ENCODE data around the gene ZMYM4.
"Not testable (repeated sequence)": the region's sequence is repeated elsewhere in the genome, so short reads cannot be mapped to it uniquely, and the experiment has no call there.

ZMYM4 gene

GRCh38 chr1:35331618-35332017 lies 63.1 kb downstream of the ZMYM4 start:
- not testable (repeated sequence) for FAIRE-seq

GRCh38 chr1:35334485-35334884 lies 66.0 kb downstream of the ZMYM4 start:
- FAIRE-seq = no peak

GRCh38 chr1:35340519-35340918 lies 72.0 kb downstream of the ZMYM4 start:
- no peak for FAIRE-seq

- FAIRE-seq = no peak
These were observed 77.0 kb downstream of the ZMYM4 start for GRCh38 chr1:35345439-35345981.

GRCh38 chr1:35350872-35351271 lies 82.4 kb downstream of the ZMYM4 start:
- FAIRE-seq = no peak

- no peak for FAIRE-seq
These were observed 91.5 kb downstream of the ZMYM4 start for GRCh38 chr1:35359995-35360394.

GRCh38 chr1:35361638-35362037 lies 93.1 kb downstream of the ZMYM4 start:
- FAIRE-seq = no peak

- FAIRE-seq = no peak
These were observed 96.2 kb downstream of the ZMYM4 start for GRCh38 chr1:35364741-35365140.

GRCh38 chr1:35367914-35368313 lies 99.4 kb downstream of the ZMYM4 start:
- no peak for FAIRE-seq

GRCh38 chr1:35369922-35370671 lies 101.6 kb downstream of the ZMYM4 start:
- FAIRE-seq = no peak

GRCh38 chr1:35371506-35371905 lies 103.0 kb downstream of the ZMYM4 start:
- no peak for FAIRE-seq

GRCh38 chr1:35377555-35377954 lies 109.0 kb downstream of the ZMYM4 start:
- no peak for FAIRE-seq

GRCh38 chr1:35379317-35380000 lies 111.0 kb downstream of the ZMYM4 start:
- no peak for FAIRE-seq

GRCh38 chr1:35380111-35380510 lies 111.6 kb downstream of the ZMYM4 start:
- FAIRE-seq = not testable (repeated sequence)

GRCh38 chr1:35382107-35382506 lies 113.6 kb downstream of the ZMYM4 start:
- FAIRE-seq = no peak

GRCh38 chr1:35386290-35386689 lies 117.8 kb downstream of the ZMYM4 start:
- no peak for FAIRE-seq

- FAIRE-seq = no peak
These were observed 118.5 kb downstream of the ZMYM4 start for GRCh38 chr1:35386959-35387358.

GRCh38 chr1:35390600-35391494 lies 122.3 kb downstream of the ZMYM4 start:
- FAIRE-seq = no peak

- no peak for FAIRE-seq
These were observed 125.9 kb downstream of the ZMYM4 start for GRCh38 chr1:35394386-35394785.

- FAIRE-seq = no peak
These were observed 130.2 kb downstream of the ZMYM4 start for GRCh38 chr1:35398739-35399138.

- FAIRE-seq = no peak
These were observed 132.5 kb downstream of the ZMYM4 start for GRCh38 chr1:35401049-35401448.

GRCh38 chr1:35406103-35406502 lies 137.6 kb downstream of the ZMYM4 start:
- FAIRE-seq = no peak

- no peak for FAIRE-seq
These were observed 139.2 kb downstream of the ZMYM4 start for GRCh38 chr1:35407743-35408142.
